ENCODE measurements around the gene TPD52L1.

TPD52L1 gene

GRCh38 chr6:125270380-125270779 is 116.8 kb downstream of the TPD52L1 start:
- TF ChIP-seq POLR2AphosphoS5 (IDR thresholded peaks at IDR 0.05; ENCODE audit: low read depth, low read length) (no peak), SIN3A (IDR thresholded peaks at IDR 0.05; ENCODE audit: borderline replicate concordance, insufficient read depth, low read length) (no peak), REST (IDR thresholded peaks at IDR 0.05; ENCODE audit: insufficient read depth in 1 of 2, low read depth in 2 of 2, low read length in 2 of 2) (no peak), FOXP2 (optimal IDR thresholded peaks at IDR 0.05; ENCODE audit: borderline replicate concordance, extremely low read depth, extremely low read length, insufficient read depth) (no peak), TAF1 (IDR thresholded peaks at IDR 0.05; ENCODE audit: borderline replicate concordance, insufficient read depth, low read length) (no peak)

GRCh38 chr6:125271486-125272159 is 118.0 kb downstream of the TPD52L1 start:
- TF ChIP-seq REST (IDR thresholded peaks at IDR 0.05; ENCODE audit: insufficient read depth in 1 of 2, low read depth in 2 of 2, low read length in 2 of 2) (no peak), FOXP2 (optimal IDR thresholded peaks at IDR 0.05; ENCODE audit: borderline replicate concordance, extremely low read depth, extremely low read length, insufficient read depth) (no peak), SIN3A (IDR thresholded peaks at IDR 0.05; ENCODE audit: borderline replicate concordance, insufficient read depth, low read length) (no peak), TAF1 (IDR thresholded peaks at IDR 0.05; ENCODE audit: borderline replicate concordance, insufficient read depth, low read length) (no peak), POLR2AphosphoS5 (IDR thresholded peaks at IDR 0.05; ENCODE audit: low read depth, low read length) (no peak)

- TF ChIP-seq SIN3A (IDR thresholded peaks at IDR 0.05; ENCODE audit: borderline replicate concordance, insufficient read depth, low read length) = no peak
- no peak for TF ChIP-seq REST (IDR thresholded peaks at IDR 0.05; ENCODE audit: insufficient read depth in 1 of 2, low read depth in 2 of 2, low read length in 2 of 2)
- TF ChIP-seq FOXP2 (optimal IDR thresholded peaks at IDR 0.05; ENCODE audit: borderline replicate concordance, extremely low read depth, extremely low read length, insufficient read depth) = no peak
Observed at GRCh38 chr6:125273251-125273650, 119.7 kb downstream of the TPD52L1 start.

GRCh38 chr6:125273965-125274364 is 120.4 kb downstream of the TPD52L1 start:
- TF ChIP-seq TAF1 (IDR thresholded peaks at IDR 0.05; ENCODE audit: borderline replicate concordance, insufficient read depth, low read length) (no peak), REST (IDR thresholded peaks at IDR 0.05; ENCODE audit: insufficient read depth in 1 of 2, low read depth in 2 of 2, low read length in 2 of 2) (no peak), FOXP2 (optimal IDR thresholded peaks at IDR 0.05; ENCODE audit: borderline replicate concordance, extremely low read depth, extremely low read length, insufficient read depth) (no peak), SIN3A (IDR thresholded peaks at IDR 0.05; ENCODE audit: borderline replicate concordance, insufficient read depth, low read length) (no peak), POLR2AphosphoS5 (IDR thresholded peaks at IDR 0.05; ENCODE audit: low read depth, low read length) (no peak)

- no peak for TF ChIP-seq SIN3A (IDR thresholded peaks at IDR 0.05; ENCODE audit: borderline replicate concordance, insufficient read depth, low read length)
- TF ChIP-seq REST (IDR thresholded peaks at IDR 0.05; ENCODE audit: insufficient read depth in 1 of 2, low read depth in 2 of 2, low read length in 2 of 2) = no peak
- no peak for TF ChIP-seq TAF1 (IDR thresholded peaks at IDR 0.05; ENCODE audit: borderline replicate concordance, insufficient read depth, low read length)
- no peak for TF ChIP-seq FOXP2 (optimal IDR thresholded peaks at IDR 0.05; ENCODE audit: borderline replicate concordance, extremely low read depth, extremely low read length, insufficient read depth)
- TF ChIP-seq POLR2AphosphoS5 (IDR thresholded peaks at IDR 0.05; ENCODE audit: low read depth, low read length) = no peak
Observed at GRCh38 chr6:125274935-125275334, 121.4 kb downstream of the TPD52L1 start.
